ENCODE results near the gene CAMTA1. TPM values are rescaled to one million over a fixed set of nuclear protein-coding genes. Genes with fewer than 3 reads are reported as not detected.

CAMTA1 gene
- total RNA-seq, 2 donors from 2014 or later: 55.3 to 69.5 TPM

- DNase-seq: no peak
- no peaks in the 10 kb centered on the region for H3K27me3 Mint-ChIP-seq
- peaks cover 19% of the 10 kb centered on the region for H3K4me1 Mint-ChIP-seq
- H3K27ac Mint-ChIP-seq: peak overlapping the region; percentile 59
- H3K4me3 Mint-ChIP-seq: no peak overlapping the region
- no peaks in the 10 kb centered on the region for H3K36me3 Mint-ChIP-seq (ENCODE audit: low read depth)
- H3K9me3 ChIP-seq (ENCODE audit: control insufficient read depth, low read length, poor library complexity, severe bottlenecking): no peaks in the 10 kb centered on the region
- ATAC-seq: no peak
Measured at GRCh38 chr1:7676274-7676945, 891.2 kb downstream of the CAMTA1 start.

- no peak overlapping the region for H3K4me3 Mint-ChIP-seq
- peaks cover 15% of the 10 kb centered on the region for H3K4me1 Mint-ChIP-seq
- peak overlapping the region; percentile 59 for H3K27ac Mint-ChIP-seq
- DNase-seq: no peak
- no peaks in the 10 kb centered on the region for H3K36me3 Mint-ChIP-seq (ENCODE audit: low read depth)
- no peak for ATAC-seq
- H3K9me3 ChIP-seq (ENCODE audit: control insufficient read depth, low read length, poor library complexity, severe bottlenecking): no peaks in the 10 kb centered on the region
- H3K27me3 Mint-ChIP-seq: no peaks in the 10 kb centered on the region
Measured at GRCh38 chr1:7677111-7677510, 891.9 kb downstream of the CAMTA1 start.

GRCh38 chr1:7677815-7678214, 892.6 kb downstream of the CAMTA1 start:
- DNase-seq: no peak
- H3K4me1 Mint-ChIP-seq: peaks cover 11% of the 10 kb centered on the region
- H3K4me3 Mint-ChIP-seq: no peak overlapping the region
- no peaks in the 10 kb centered on the region for H3K27me3 Mint-ChIP-seq
- H3K36me3 Mint-ChIP-seq (ENCODE audit: low read depth): no peaks in the 10 kb centered on the region
- H3K27ac Mint-ChIP-seq: no peak overlapping the region
- H3K9me3 ChIP-seq (ENCODE audit: control insufficient read depth, low read length, poor library complexity, severe bottlenecking): no peaks in the 10 kb centered on the region
- ATAC-seq: no peak

- Mint-ChIP-seq H3K27ac (peak overlapping the region; percentile 56), H3K36me3 (ENCODE audit: low read depth) (no peaks in the 10 kb centered on the region), H3K4me1 (peaks cover 8% of the 10 kb centered on the region), H3K27me3 (no peaks in the 10 kb centered on the region), H3K4me3 (peak overlapping the region; percentile 52)
- no peaks in the 10 kb centered on the region for H3K9me3 ChIP-seq (ENCODE audit: control insufficient read depth, low read length, poor library complexity, severe bottlenecking)
- ATAC-seq: no peak
- no peak for DNase-seq
Measured at GRCh38 chr1:7678491-7679158, 893.4 kb downstream of the CAMTA1 start.

- no peak for DNase-seq
- peak overlapping the region; percentile 56 for H3K27ac Mint-ChIP-seq
- H3K4me1 Mint-ChIP-seq: peaks cover 8% of the 10 kb centered on the region
- no peaks in the 10 kb centered on the region for H3K27me3 Mint-ChIP-seq
- H3K9me3 ChIP-seq (ENCODE audit: control insufficient read depth, low read length, poor library complexity, severe bottlenecking): no peaks in the 10 kb centered on the region
- peak overlapping the region; percentile 81 for H3K4me3 Mint-ChIP-seq
- ATAC-seq: no peak
- no peaks in the 10 kb centered on the region for H3K36me3 Mint-ChIP-seq (ENCODE audit: low read depth)
Measured at GRCh38 chr1:7679159-7679872, 894.1 kb downstream of the CAMTA1 start.

GRCh38 chr1:7679873-7680206, 894.6 kb downstream of the CAMTA1 start:
- no peaks in the 10 kb centered on the region for H3K9me3 ChIP-seq (ENCODE audit: control insufficient read depth, low read length, poor library complexity, severe bottlenecking)
- no peaks in the 10 kb centered on the region for H3K36me3 Mint-ChIP-seq (ENCODE audit: low read depth)
- ATAC-seq: no peak
- H3K27ac Mint-ChIP-seq: no peak overlapping the region
- H3K4me1 Mint-ChIP-seq: peaks cover 7% of the 10 kb centered on the region
- H3K4me3 Mint-ChIP-seq: peak overlapping the region; percentile 81
- no peak for DNase-seq
- no peaks in the 10 kb centered on the region for H3K27me3 Mint-ChIP-seq

- H3K9me3 ChIP-seq (ENCODE audit: control insufficient read depth, low read length, poor library complexity, severe bottlenecking): no peaks in the 10 kb centered on the region
- Mint-ChIP-seq H3K27ac (peak overlapping the region; percentile 3), H3K27me3 (no peaks in the 10 kb centered on the region), H3K4me1 (peaks cover 2% of the 10 kb centered on the region), H3K4me3 (peak overlapping the region; percentile 82), H3K36me3 (ENCODE audit: low read depth) (no peaks in the 10 kb centered on the region)
- DNase-seq (peak; percentile 24 to 58 (median 47)), ATAC-seq (peak; percentile 81)
Measured at GRCh38 chr1:7680207-7680954, 895.1 kb downstream of the CAMTA1 start.

GRCh38 chr1:7680955-7681268, 895.7 kb downstream of the CAMTA1 start:
- Mint-ChIP-seq H3K4me3 (peak overlapping the region; percentile 82), H3K4me1 (peaks cover 4% of the 10 kb centered on the region), H3K36me3 (ENCODE audit: low read depth) (peaks cover 2% of the 10 kb centered on the region), H3K27me3 (peaks cover 5% of the 10 kb centered on the region), H3K27ac (peak overlapping the region; percentile 3)
- ATAC-seq (no peak), DNase-seq (no peak)
- H3K9me3 ChIP-seq (ENCODE audit: control insufficient read depth, low read length, poor library complexity, severe bottlenecking): no peaks in the 10 kb centered on the region

GRCh38 chr1:7681401-7681800, 896.1 kb downstream of the CAMTA1 start:
- H3K27ac Mint-ChIP-seq: no peak overlapping the region
- no peaks in the 10 kb centered on the region for H3K9me3 ChIP-seq (ENCODE audit: control insufficient read depth, low read length, poor library complexity, severe bottlenecking)
- DNase-seq: no peak

GRCh38 chr1:7683521-7683920, 898.3 kb downstream of the CAMTA1 start:
- no peaks in the 10 kb centered on the region for H3K9me3 ChIP-seq (ENCODE audit: control insufficient read depth, low read length, poor library complexity, severe bottlenecking)
- peaks cover 13% of the 10 kb centered on the region for H3K27me3 Mint-ChIP-seq
- DNase-seq: no peak
- no peak overlapping the region for H3K4me3 Mint-ChIP-seq
- peaks cover 9% of the 10 kb centered on the region for H3K4me1 Mint-ChIP-seq
- H3K27ac Mint-ChIP-seq: no peak overlapping the region
- ATAC-seq: no peak
- peaks cover 3% of the 10 kb centered on the region for H3K36me3 Mint-ChIP-seq (ENCODE audit: low read depth)

More at GRCh38 chr1:7681401-7681800, 896.1 kb downstream of the CAMTA1 start:
- H3K4me1 Mint-ChIP-seq: peaks cover 4% of the 10 kb centered on the region
- H3K36me3 Mint-ChIP-seq (ENCODE audit: low read depth): peaks cover 3% of the 10 kb centered on the region
- H3K4me3 Mint-ChIP-seq: peak overlapping the region; percentile 82
- H3K27me3 Mint-ChIP-seq: peaks cover 8% of the 10 kb centered on the region
- ATAC-seq: no peak

- H3K36me3 Mint-ChIP-seq (ENCODE audit: low read depth): peaks cover 3% of the 10 kb centered on the region
- no peak overlapping the region for H3K27ac Mint-ChIP-seq
- H3K27me3 Mint-ChIP-seq: peaks cover 13% of the 10 kb centered on the region
- peaks cover 9% of the 10 kb centered on the region for H3K4me1 Mint-ChIP-seq
- no peak overlapping the region for H3K4me3 Mint-ChIP-seq
- ATAC-seq (no peak), DNase-seq (no peak)
- H3K9me3 ChIP-seq (ENCODE audit: control insufficient read depth, low read length, poor library complexity, severe bottlenecking): no peaks in the 10 kb centered on the region
Measured at GRCh38 chr1:7684132-7684531, 898.9 kb downstream of the CAMTA1 start.

GRCh38 chr1:7684861-7685635, 899.8 kb downstream of the CAMTA1 start:
- no peak overlapping the region for H3K27ac Mint-ChIP-seq

More at GRCh38 chr1:7684861-7685635, 899.8 kb downstream of the CAMTA1 start:
- H3K9me3 ChIP-seq (ENCODE audit: control insufficient read depth, low read length, poor library complexity, severe bottlenecking): no peaks in the 10 kb centered on the region
- peaks cover 13% of the 10 kb centered on the region for H3K27me3 Mint-ChIP-seq
- no peak for ATAC-seq
- H3K36me3 Mint-ChIP-seq (ENCODE audit: low read depth): peaks cover 3% of the 10 kb centered on the region
- peaks cover 9% of the 10 kb centered on the region for H3K4me1 Mint-ChIP-seq
- H3K4me3 Mint-ChIP-seq: no peak overlapping the region
- no peak for DNase-seq
